HG03378 (cell line): ENCODE measurements around the gene TRAF3IP1.
"Not testable (repeated sequence)": the region's sequence is repeated elsewhere in the genome, so short reads cannot be mapped to it uniquely, and the experiment has no call there.

Source experiments
- ATAC-seq: cut with Tn5 transposase; IDR thresholded peaks from one replicate; pipeline ENCODE4 v1.9.1; 2021; ENCODE audit warnings: mild to moderate bottlenecking, moderate library complexity; ENCODE audit not compliant: unreplicated experiment

The TRAF3IP1 gene

GRCh38 chr2:238306672-238306998, 13.7 kb upstream of the TRAF3IP1 start:
- ATAC-seq, result no peak

GRCh38 chr2:238308177-238308576, 12.1 kb upstream of the TRAF3IP1 start:
- ATAC-seq, result no peak

- ATAC-seq, result not testable (repeated sequence)
Measured at GRCh38 chr2:238310721-238311120, 9.6 kb upstream of the TRAF3IP1 start.

GRCh38 chr2:238313289-238313990, 6.9 kb upstream of the TRAF3IP1 start:
- no peak for ATAC-seq

- no peak for ATAC-seq
Measured at GRCh38 chr2:238313991-238314350, 6.3 kb upstream of the TRAF3IP1 start.

- ATAC-seq, result no peak
Measured at GRCh38 chr2:238314576-238314975, 5.7 kb upstream of the TRAF3IP1 start.

GRCh38 chr2:238315031-238315595, 5.2 kb upstream of the TRAF3IP1 start:
- ATAC-seq, result no peak

- ATAC-seq, result peak; percentile 19
Measured at GRCh38 chr2:238320648-238321281, 447 bp downstream of the TRAF3IP1 start.

GRCh38 chr2:238321467-238321866, 1.1 kb downstream of the TRAF3IP1 start:
- no peak for ATAC-seq

GRCh38 chr2:238322001-238322411, 1.7 kb downstream of the TRAF3IP1 start:
- ATAC-seq, result no peak

GRCh38 chr2:238324248-238324647, 3.9 kb downstream of the TRAF3IP1 start:
- ATAC-seq, result not testable (repeated sequence)

- no peak for ATAC-seq
Measured at GRCh38 chr2:238325694-238326093, 5.4 kb downstream of the TRAF3IP1 start.

- ATAC-seq, result no peak
Measured at GRCh38 chr2:238326801-238327365, 6.6 kb downstream of the TRAF3IP1 start.

GRCh38 chr2:238327751-238328150, 7.4 kb downstream of the TRAF3IP1 start:
- no peak for ATAC-seq

GRCh38 chr2:238330391-238330790, 10.1 kb downstream of the TRAF3IP1 start:
- ATAC-seq, result no peak

GRCh38 chr2:238331916-238332315, 11.6 kb downstream of the TRAF3IP1 start:
- no peak for ATAC-seq

GRCh38 chr2:238334885-238335284, 14.6 kb downstream of the TRAF3IP1 start:
- ATAC-seq, result no peak

- not testable (repeated sequence) for ATAC-seq
Measured at GRCh38 chr2:238335591-238335990, 15.3 kb downstream of the TRAF3IP1 start.

- no peak for ATAC-seq
Measured at GRCh38 chr2:238336151-238336550, 15.8 kb downstream of the TRAF3IP1 start.

- ATAC-seq, result no peak
Measured at GRCh38 chr2:238336793-238337444, 16.6 kb downstream of the TRAF3IP1 start.

- ATAC-seq, result no peak
Measured at GRCh38 chr2:238337846-238338245, 17.5 kb downstream of the TRAF3IP1 start.
